AG04450 (cell line): ENCODE data around the gene PPIL1. TPM values are rescaled to one million over a fixed set of nuclear protein-coding genes. Genes with fewer than 3 reads are reported as not detected.

ENCODE experiments used
- CTCF ChIA-PET: fragments of 300-600, 350-600 bp; formaldehyde crosslinking; extraction: SDS; loops from one replicate; lab custom pipeline; 2022; ENCODE audit warnings: antibody characterized with exemption, inconsistent platforms; lab: Charles Lee
- POLR2A ChIA-PET: fragments of 350-600 bp; formaldehyde crosslinking; extraction: SDS; loops from one replicate; lab custom pipeline; 2021; ENCODE audit warnings: antibody characterized with exemption, inconsistent platforms; lab: Yijun Ruan, JAX
- DNase-seq: peaks from one replicate; pipeline ENCODE4 v3.0.0-alpha.2; 2011; ENCODE audit warnings: low read depth, low spot score
- H3K27ac ChIP-seq: one replicate; pipeline ENCODE4 v1.5.1; 2012; ENCODE audit warnings: low read depth, low read length, control low read depth
- H3K27me3 ChIP-seq: one replicate; pipeline ENCODE4 v1.6.0; 2012; ENCODE audit warnings: low read length; ENCODE audit not compliant: control insufficient read depth, insufficient read depth
- H3K4me3 ChIP-seq: 2 replicates; pipeline ENCODE4 v1.5.1; 2011; ENCODE audit warnings: mild to moderate bottlenecking, low read depth, low read length, control low read depth
- H3K9me3 ChIP-seq: 2 replicates; pipeline ENCODE4 v1.5.1; 2012; ENCODE audit warnings: low read length; ENCODE audit not compliant: control insufficient read depth, insufficient read depth
- polyA plus RNA-seq: library from polyadenylated mRNA; depleted of rRNA; stranded (reverse); fragments of >200 nt; gene quantifications from 2 replicates; pipeline ENCODE4 v1.2.3, GENCODE V29; 2011
- TF ChIP-seq, protein P1 (sequence below): IDR thresholded peaks from 2 replicates; pipeline ENCODE4 v1.5.1; 2011; ENCODE audit warnings: low read depth, low read length, control low read depth, inconsistent platforms

The PPIL1 gene
- polyA plus RNA-seq, 1 experiment, result 40.7 TPM

DNA sequence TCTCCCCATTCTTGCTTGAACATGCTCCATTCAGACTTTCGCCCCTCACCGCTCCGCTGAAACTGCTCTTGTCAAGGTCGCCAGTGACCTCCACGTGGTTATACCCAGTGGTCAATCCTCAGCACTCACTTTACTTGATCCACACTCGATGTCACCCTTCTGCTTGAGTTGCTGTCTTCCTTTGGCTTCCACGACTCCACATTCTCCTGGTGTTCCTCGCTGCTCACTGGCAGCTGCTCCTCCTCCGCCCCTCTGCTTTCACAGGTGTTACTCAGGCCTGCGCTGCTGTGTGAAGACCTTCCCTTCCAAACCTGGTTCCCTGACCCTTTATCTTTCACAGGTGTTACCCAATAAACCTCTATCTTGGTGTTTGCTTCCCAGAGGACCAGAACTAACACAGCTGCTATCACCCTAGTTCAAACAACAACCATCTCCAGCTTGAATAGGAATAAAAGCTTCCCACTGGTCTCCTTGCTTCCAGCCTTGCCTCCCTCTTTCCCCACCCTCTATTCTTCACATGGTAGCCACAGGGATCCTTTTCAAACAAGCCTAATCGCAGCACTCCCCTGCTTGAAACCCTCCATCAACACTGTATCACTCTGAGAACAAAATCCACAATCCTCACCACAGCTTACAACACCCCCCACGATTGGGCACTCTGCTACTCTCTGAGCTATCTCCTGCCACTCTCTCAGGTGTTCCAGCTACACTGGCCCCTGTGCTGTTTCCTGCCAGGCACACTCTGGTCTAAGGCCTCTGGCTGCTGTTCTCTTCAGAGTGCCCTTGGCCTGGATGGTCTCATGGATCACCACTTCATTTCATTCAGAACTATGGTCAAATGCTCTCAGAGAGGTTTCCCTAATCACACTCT is 10.7 kb downstream of the PPIL1 start:
- TF ChIP-seq, protein P1, sequence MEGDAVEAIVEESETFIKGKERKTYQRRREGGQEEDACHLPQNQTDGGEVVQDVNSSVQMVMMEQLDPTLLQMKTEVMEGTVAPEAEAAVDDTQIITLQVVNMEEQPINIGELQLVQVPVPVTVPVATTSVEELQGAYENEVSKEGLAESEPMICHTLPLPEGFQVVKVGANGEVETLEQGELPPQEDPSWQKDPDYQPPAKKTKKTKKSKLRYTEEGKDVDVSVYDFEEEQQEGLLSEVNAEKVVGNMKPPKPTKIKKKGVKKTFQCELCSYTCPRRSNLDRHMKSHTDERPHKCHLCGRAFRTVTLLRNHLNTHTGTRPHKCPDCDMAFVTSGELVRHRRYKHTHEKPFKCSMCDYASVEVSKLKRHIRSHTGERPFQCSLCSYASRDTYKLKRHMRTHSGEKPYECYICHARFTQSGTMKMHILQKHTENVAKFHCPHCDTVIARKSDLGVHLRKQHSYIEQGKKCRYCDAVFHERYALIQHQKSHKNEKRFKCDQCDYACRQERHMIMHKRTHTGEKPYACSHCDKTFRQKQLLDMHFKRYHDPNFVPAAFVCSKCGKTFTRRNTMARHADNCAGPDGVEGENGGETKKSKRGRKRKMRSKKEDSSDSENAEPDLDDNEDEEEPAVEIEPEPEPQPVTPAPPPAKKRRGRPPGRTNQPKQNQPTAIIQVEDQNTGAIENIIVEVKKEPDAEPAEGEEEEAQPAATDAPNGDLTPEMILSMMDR, result no peak
- DNase-seq, result no peak
- no peaks in the 10 kb centered on the region for H3K9me3 ChIP-seq
- ChIA-PET CTCF (interaction anchor here (1.2 to 4.0 kb wide), 3 partner anchors 12 to 105 kb away, joined by 3 to 17 read pairs (median 8); no protein-coding TSS in a partner anchor), POLR2A (no interaction called here)
- no peak overlapping the region for H3K4me3 ChIP-seq
- no peaks in the 10 kb centered on the region for H3K27me3 ChIP-seq
- H3K27ac ChIP-seq, result no peak overlapping the region

DNA sequence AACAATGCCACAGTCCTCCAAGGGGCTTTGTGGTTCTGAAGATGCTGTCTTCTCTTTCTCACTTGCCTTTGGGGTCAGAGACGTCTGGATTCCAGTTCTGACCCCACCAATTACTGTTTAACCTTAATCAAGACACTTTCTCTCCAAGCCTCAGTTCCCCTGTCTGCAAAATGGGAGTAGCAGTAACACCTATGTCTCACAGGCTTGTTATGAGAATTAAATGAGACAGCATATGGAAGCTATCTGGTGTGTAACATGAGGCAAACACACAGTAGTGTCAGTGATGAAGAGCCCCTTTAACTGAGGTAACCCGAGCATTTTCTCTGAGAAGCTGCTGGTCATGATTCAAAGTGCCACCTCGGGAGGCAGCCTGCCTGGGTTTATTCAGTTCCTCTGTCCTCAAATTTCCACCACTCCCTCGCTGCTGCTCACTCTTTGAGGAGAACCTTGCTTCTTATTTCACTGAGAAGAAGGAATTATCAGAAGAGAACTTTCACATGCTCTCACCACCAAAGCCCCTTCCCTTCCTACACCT is 11.7 kb downstream of the PPIL1 start:
- ChIA-PET CTCF (interaction anchor here (1.1 to 4.0 kb wide), 2 partner anchors 11 to 97 kb away, joined by 3 to 17 read pairs; no protein-coding TSS in a partner anchor), POLR2A (no interaction called here)
- Histone ChIP-seq H3K27me3 (no peaks in the 10 kb centered on the region), H3K4me3 (no peak overlapping the region), H3K27ac (no peak overlapping the region), H3K9me3 (no peaks in the 10 kb centered on the region)
- DNase-seq, result no peak
- TF ChIP-seq, protein P1, result no peak

DNA sequence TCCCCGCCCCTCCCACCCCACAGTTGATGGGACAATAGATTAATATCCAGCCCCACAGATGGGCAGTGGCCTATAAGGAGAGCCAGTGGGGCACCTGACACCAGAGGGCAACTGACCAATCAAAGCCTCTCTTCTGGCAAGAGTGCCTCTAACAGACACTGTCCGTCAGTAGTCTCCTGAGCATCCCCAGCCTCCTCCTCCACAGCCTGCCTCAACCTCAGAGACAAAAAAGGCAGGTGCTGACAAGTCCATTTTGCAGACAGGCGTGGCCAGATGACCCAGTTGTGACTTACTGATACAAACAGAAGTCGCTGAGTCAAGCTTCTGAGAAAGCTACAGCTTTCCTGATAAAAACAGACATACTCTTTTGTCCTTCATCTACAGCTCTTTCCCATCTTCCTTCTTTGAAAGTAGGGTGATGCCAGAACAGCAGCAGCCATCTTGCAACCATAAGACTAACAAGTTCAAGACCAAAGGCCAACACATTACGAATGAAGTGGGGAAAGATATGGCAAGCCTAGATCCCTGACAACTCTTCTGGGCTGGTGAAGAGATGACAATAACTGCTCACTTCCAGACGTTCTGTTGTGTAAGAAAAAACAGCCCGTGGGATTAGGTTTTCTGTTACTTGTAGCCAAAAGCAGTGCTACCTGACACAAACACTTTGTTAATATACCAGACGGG is 12.3 kb downstream of the PPIL1 start:
- ChIA-PET CTCF (interaction anchor here (1.1 to 4.0 kb wide), 2 partner anchors 11 to 96 kb away, joined by 3 to 17 read pairs; no protein-coding TSS in a partner anchor), POLR2A (no interaction called here)
- no peak for DNase-seq

DNA sequence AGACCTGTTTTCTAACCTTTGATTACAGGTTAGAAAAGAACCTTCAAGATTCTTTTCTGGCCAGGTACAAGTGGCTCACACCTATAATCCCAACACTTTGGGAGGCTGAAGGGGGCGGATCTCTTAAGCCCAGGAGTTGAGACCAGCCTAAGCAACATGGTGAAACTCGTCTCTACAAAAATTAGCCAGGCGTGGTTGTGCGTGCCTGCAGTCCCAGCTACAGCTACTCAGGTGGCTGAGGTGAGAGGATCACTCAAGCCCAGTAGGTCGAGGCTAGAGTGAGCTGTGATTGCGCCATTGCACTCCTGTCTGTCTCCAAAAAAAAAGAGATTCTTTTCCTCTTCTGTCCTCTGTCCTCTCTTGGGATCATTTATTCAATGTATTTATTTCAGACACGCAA is 14.5 kb downstream of the PPIL1 start:
- ChIA-PET POLR2A (interaction anchor here (1.0 to 1.1 kb wide), 2 partner anchors 15 to 126 kb away, joined by 3 to 5 read pairs; partner anchors contain the start of genes MTCH1 and PPIL1), CTCF (interaction anchor here (0.6 to 2.3 kb wide), 3 partner anchors 9 to 281 kb away, joined by 5 to 9 read pairs (median 6); no protein-coding TSS in a partner anchor)
- no peaks in the 10 kb centered on the region for H3K9me3 ChIP-seq
- no peak for DNase-seq
- H3K27me3 ChIP-seq, result no peaks in the 10 kb centered on the region
- no peak overlapping the region for H3K4me3 ChIP-seq
- TF ChIP-seq, protein P1, result no peak
- H3K27ac ChIP-seq, result no peak overlapping the region

More for the DNA sequence above, 12.3 kb downstream of the PPIL1 start:
- Histone ChIP-seq H3K9me3 (no peaks in the 10 kb centered on the region), H3K27me3 (no peaks in the 10 kb centered on the region), H3K4me3 (no peak overlapping the region), H3K27ac (no peak overlapping the region)
- TF ChIP-seq, protein P1, result no peak
